HG03378 (cell line): ENCODE measurements around the gene CTLA4.
A peak's percentile ranks its signal among the peaks of the same experiment; 100 is the strongest.
"Not testable (repeated sequence)": the region's sequence is repeated elsewhere in the genome, so short reads cannot be mapped to it uniquely, and the experiment has no call there.

Experiments used
- ATAC-seq: cut with Tn5 transposase; IDR thresholded peaks from one replicate; pipeline ENCODE4 v1.9.1; 2021; ENCODE audit warnings: mild to moderate bottlenecking, moderate library complexity; ENCODE audit not compliant: unreplicated experiment

CTLA4 gene

DNA sequence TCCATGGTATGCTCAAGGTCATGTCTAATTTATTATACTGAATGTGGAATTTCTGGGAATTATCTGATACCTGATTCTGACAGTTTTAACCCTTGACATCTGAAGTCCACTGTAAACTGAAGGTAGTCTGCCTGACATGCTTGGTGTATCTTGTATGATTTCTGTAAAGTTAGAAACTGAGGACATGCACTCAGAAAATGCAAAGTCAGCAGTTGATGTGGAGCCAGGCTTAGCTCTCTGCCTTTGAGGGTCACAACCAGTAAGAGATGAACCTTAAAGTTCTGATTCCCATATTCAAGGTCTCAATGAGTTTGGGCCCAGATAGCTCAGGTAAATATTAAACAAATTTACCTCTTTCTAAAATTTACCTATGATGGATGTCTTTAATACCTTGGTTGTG, 12.3 kb upstream of the CTLA4 start:
- no peak for ATAC-seq

DNA sequence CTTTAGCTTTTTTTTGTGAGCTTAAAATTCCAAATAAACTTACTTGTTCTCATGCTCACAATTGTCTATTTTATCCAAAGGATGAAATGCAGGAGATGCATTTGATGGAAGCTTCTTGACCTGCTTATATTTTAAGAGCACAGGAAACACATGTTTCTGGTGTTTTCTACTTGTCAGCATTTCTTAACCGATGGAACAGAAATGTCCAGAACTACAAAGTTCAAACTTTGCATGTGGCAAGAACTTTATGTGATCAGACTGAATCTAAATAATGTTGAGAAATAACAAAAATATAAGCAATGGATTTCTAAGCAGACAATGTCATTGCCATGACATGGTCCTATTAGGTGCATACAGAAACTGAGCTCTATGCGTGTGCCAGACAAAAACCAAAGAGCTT, 9.9 kb upstream of the CTLA4 start:
- ATAC-seq, result no peak

DNA sequence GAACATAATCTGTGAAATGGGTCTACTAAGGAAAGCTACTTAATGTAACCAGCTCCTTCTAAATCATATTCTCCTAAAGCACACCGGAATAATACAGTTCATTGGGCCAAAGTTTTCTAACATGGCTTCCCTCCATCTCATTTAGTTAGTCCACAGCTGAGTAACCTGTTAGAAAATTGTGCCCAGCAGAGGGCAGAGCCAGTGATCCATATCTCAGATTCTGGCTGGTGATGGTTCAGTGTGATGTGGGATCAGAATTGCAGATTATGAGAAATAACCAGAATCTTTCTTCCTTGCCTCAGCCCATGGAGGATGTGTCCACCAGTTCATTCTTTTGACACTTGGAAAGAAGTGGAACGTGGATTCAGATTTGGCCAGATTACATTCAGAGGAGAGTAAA, 9.4 kb upstream of the CTLA4 start:
- ATAC-seq, result no peak

- no peak for ATAC-seq
Measured at GRCh38 chr2:203859030-203859789, 8.4 kb upstream of the CTLA4 start.

GRCh38 chr2:203861197-203861596, 6.4 kb upstream of the CTLA4 start:
- ATAC-seq, result no peak

GRCh38 chr2:203861607-203862006, 6.0 kb upstream of the CTLA4 start:
- ATAC-seq, result no peak

DNA sequence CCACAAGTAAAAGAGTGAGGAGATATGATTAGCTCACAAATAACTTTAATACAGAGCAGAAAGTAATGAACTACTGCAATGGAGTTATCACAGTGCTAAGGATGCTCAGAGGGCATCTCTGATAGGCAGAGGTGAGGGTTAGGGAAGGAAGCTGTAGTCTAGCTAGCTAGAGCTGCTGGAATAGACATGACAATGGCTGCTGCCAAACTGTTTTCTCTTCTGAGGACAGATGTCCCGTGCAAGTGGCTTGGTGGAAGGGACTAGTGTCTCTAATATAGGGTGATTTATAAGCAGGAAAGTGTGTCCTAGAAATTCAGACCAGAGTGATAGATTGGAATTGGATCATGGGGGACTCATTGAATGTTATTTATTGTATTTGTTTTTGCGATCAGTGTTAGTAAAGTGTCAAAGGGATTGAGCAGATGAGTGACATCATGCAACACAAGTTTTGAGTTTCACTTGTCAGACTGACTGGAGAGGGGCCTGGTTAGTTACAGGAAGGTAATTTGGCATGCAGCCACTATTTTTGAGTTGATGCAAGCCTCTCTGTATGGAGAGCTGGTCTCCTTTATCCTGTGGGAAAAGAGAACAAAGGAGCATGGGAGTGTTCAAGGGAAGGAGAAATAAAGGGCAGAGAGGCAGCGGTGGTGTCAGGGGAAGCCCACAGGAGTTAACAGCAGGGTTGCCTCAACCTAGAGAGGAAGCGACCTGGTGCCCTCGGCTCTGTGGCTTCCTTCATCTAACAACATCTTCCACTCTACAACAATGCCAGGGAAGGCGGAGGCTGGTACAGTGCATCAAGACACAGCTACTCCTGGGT, 1.9 kb downstream of the CTLA4 start:
- no peak for ATAC-seq

- no peak for ATAC-seq
Measured at GRCh38 chr2:203870481-203870880, 2.9 kb downstream of the CTLA4 start.

DNA sequence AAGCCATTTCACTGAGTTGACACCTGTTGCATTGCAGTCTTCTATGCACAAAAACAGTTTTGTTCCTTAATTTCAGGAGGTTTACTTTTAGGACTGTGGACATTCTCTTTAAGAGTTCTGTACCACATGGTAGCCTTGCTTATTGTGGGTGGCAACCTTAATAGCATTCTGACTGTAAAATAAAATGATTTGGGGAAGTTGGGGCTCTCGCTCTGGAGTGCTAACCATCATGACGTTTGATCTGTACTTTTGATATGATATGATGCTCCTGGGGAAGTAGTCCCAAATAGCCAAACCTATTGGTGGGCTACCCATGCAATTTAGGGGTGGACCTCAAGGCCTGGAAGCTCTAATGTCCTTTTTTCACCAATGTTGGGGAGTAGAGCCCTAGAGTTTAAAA, 3.4 kb downstream of the CTLA4 start:
- ATAC-seq, result no peak

DNA sequence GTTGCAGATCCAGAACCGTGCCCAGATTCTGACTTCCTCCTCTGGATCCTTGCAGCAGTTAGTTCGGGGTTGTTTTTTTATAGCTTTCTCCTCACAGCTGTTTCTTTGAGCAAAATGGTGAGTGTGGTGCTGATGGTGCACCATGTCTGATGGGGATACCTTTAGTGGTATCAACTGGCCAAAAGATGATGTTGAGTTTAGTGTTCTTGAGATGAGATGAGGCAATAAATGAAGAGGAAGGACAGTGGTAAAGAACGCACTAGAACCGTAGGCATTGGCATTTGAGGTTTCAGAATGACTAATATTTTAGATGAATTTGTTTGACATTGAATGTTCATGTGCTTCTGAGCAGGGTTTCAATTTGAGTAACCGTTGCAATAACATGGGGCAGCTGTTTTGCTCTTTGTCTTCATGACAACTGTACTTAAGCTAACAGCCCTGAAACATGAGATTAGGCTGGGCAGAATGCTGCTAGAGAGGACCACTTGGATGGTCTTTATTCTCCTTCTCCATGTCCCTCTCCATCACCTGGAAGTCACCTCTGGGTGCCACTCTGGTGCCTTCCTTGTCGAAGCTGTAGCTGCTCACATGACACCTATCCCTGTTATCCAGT, 3.9 kb downstream of the CTLA4 start:
- peak; percentile 95 for ATAC-seq

DNA sequence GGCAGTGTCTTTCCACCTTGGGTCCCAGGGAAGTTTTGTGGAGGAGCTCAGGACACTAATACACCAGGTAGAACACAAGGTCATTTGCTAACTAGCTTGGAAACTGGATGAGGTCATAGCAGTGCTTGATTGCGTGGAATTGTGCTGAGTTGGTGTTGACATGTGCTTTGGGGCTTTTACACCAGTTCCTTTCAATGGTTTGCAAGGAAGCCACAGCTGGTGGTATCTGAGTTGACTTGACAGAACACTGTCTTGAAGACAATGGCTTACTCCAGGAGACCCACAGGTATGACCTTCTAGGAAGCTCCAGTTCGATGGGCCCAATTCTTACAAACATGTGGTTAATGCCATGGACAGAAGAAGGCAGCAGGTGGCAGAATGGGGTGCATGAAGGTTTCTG, 5.9 kb downstream of the CTLA4 start:
- no peak for ATAC-seq

GRCh38 chr2:203873921-203874631, 6.5 kb downstream of the CTLA4 start:
- ATAC-seq, result no peak

DNA sequence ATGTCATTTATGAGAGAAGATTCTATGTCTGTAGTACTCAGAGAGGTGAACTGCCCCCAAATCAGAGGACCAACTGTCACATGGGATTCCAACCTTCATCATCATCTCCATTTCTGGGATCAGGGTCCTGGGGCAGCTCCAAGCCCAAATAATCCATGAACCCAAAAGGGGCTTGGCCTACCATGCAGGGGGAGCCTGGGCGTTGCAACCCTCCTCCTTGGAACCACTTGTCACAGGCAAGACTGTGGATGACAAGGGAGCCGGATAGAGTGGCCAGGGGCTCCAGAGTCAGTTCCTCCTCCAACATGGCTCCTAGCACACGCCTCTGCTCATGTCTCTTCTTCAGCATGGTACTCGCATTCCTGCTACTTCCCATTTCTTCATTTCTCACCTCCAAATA, 7.9 kb downstream of the CTLA4 start:
- ATAC-seq, result no peak

GRCh38 chr2:203876328-203876727, 8.8 kb downstream of the CTLA4 start:
- no peak for ATAC-seq

DNA sequence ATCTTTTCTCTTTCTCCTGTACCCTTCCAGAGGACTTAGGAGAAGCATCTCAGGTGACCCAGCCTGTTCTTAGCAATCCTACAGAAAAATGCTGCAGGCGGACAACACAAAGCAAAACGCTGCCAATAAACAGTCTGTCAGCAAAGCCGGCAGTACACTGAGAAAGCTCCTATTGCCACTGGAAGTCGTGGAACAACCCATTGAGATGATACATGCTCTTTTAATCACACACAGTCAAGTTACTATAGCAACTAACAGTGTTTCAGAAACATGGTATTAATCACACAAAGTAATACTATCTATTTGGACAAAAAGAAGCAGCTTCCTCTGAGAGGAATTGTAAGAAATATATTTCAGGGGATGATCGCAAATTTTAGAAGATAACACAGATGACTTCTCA, 10.5 kb downstream of the CTLA4 start:
- ATAC-seq, result no peak

GRCh38 chr2:203880557-203881125, 13.1 kb downstream of the CTLA4 start:
- no peak for ATAC-seq

DNA sequence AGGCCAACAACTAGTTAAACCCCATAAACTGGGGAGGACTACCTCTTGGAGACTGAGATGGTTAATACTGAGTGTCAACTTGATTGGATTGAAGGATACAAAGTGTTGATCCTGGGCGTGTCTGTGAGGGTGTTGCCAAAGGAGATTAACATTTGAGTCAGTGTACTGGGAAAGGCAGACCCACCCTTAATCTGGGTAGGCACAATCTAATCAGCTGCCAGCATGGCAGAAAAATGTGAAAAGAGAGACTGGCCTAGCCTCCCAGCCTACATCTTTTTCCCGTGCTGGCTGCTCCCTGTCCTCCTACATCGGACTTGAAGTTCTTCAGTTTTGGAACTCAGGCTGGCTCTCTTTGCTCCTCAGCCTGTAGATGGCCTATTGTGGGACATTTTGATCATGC, 13.6 kb downstream of the CTLA4 start:
- ATAC-seq, result not testable (repeated sequence)

GRCh38 chr2:203882551-203882950, 15.0 kb downstream of the CTLA4 start:
- ATAC-seq, result no peak

GRCh38 chr2:203886661-203887151, 19.1 kb downstream of the CTLA4 start:
- ATAC-seq, result no peak

DNA sequence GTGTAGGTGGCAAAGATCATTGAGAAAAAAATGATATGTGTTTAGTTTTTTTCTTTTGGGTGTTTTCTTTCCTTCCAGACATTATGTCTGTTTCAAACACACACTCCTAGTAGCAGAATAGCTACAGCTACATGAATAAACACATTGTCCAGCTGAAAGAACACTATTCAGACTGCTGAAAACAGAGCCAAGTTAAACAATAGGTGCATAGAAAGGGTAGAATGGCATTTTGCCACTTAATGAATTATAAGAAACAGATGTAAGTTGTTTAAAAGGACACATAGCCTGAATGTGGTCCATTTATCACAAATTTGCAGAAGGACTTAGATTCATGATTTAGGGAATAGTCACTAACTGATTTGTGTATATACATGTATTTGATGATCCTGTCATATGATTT, 20.1 kb downstream of the CTLA4 start:
- no peak for ATAC-seq

GRCh38 chr2:203889542-203889941, 22.0 kb downstream of the CTLA4 start:
- no peak for ATAC-seq
